ENCODE measurements around the gene GSDME. TPM values are rescaled to one million over a fixed set of nuclear protein-coding genes. Genes with fewer than 3 reads are reported as not detected.
"Not testable (repeated sequence)": the region's sequence is repeated elsewhere in the genome, so short reads cannot be mapped to it uniquely, and the experiment has no call there.

Gene GSDME
- polyA plus RNA-seq, 3 donors from 2014 or later = 0.10 TPM; not detected in 2

GRCh38 chr7:24743471-24743870 is 13.8 kb downstream of the GSDME start:
- Mint-ChIP-seq H3K4me3 (no peak overlapping the region), H3K9me3 (peaks cover 0 to 6% (median under 1%) of the 10 kb centered on the region in 6 donors), H3K4me1 (no peaks in the 10 kb centered on the region), H3K36me3 (no peaks in the 10 kb centered on the region), H3K27me3 (ENCODE audit: low read depth in 3 of 3) (peaks cover 0 to 6% (median 4%) of the 10 kb centered on the region in 3 donors), H3K27ac (peak overlapping the region in 1 of 6 donors; percentile 12)
- no peak for DNase-seq

DNA sequence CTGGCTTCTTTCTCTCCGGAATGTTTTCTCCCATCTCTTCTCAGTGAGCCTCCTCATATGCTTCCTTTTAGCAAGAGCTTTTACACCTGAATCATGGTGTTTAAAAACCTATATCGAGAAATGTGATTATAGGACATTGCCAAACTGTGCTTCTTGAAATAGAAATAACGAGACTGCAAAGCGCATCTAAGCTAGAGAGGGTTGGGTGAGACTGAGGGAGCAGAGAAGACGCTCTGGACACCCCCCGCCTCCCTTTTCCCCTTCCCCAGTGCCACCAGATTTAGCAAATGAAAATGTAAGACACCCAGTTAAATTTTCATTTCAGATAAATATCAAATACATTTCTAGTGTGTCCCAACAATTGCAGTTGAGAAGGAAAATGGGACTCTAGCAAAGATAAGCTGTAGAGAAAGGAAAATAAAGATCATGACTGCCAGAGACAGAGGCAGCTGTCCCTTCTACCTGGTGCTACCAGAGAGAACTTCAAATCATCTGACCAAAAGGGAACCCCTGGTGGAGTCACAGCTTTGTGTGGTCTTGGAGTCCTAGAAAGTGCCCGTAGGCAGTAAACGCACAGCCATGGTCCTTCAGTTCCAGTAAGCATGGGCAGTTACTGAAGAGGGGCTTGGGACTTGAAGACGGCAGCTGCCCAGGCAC is 14.6 kb downstream of the GSDME start:
- DNase-seq = no peak
- no peak overlapping the region for H3K27ac Mint-ChIP-seq
- H3K4me1 Mint-ChIP-seq = no peaks in the 10 kb centered on the region
- no peak overlapping the region for H3K4me3 Mint-ChIP-seq
- H3K9me3 Mint-ChIP-seq = peaks cover 0 to 13% (median 5%) of the 10 kb centered on the region in 6 donors
- H3K27me3 Mint-ChIP-seq (ENCODE audit: low read depth in 3 of 3) = peaks cover 0 to 6% (median 4%) of the 10 kb centered on the region in 3 donors
- no peaks in the 10 kb centered on the region for H3K36me3 Mint-ChIP-seq

- peaks cover 0 to 8% (median 6%) of the 10 kb centered on the region in 3 donors for H3K27me3 Mint-ChIP-seq (ENCODE audit: low read depth in 3 of 3)
- DNase-seq = no peak
- no peak overlapping the region for H3K27ac Mint-ChIP-seq
- H3K9me3 Mint-ChIP-seq = peaks cover 0 to 13% (median 5%) of the 10 kb centered on the region in 6 donors
- no peaks in the 10 kb centered on the region for H3K36me3 Mint-ChIP-seq
- no peaks in the 10 kb centered on the region for H3K4me1 Mint-ChIP-seq
- no peak overlapping the region for H3K4me3 Mint-ChIP-seq
These were observed 15.4 kb downstream of the GSDME start for GRCh38 chr7:24741679-24742505.

- Mint-ChIP-seq H3K9me3 (peaks cover 0 to 13% (median 7%) of the 10 kb centered on the region in 6 donors), H3K4me3 (no peak overlapping the region), H3K27me3 (ENCODE audit: low read depth in 3 of 3) (peaks cover 3 to 8% (median 4%) of the 10 kb centered on the region in 3 donors), H3K27ac (no peak overlapping the region), H3K36me3 (peaks cover 0 to 5% (median 0%) of the 10 kb centered on the region in 3 donors), H3K4me1 (no peaks in the 10 kb centered on the region)
- no peak for DNase-seq
These were observed 16.4 kb downstream of the GSDME start for GRCh38 chr7:24740871-24741270.

- H3K27ac Mint-ChIP-seq = no peak overlapping the region
- DNase-seq = no peak
- peaks cover 0 to 13% (median 7%) of the 10 kb centered on the region in 6 donors for H3K9me3 Mint-ChIP-seq
- H3K36me3 Mint-ChIP-seq = peaks cover 0 to 7% (median 0%) of the 10 kb centered on the region in 3 donors
- H3K27me3 Mint-ChIP-seq (ENCODE audit: low read depth in 3 of 3) = peaks cover 3 to 9% (median 4%) of the 10 kb centered on the region in 3 donors
- no peak overlapping the region for H3K4me3 Mint-ChIP-seq
- H3K4me1 Mint-ChIP-seq = no peaks in the 10 kb centered on the region
These were observed 18.0 kb downstream of the GSDME start for GRCh38 chr7:24739306-24739705.

GRCh38 chr7:24738577-24738976 is 18.7 kb downstream of the GSDME start:
- no peak overlapping the region for H3K4me3 Mint-ChIP-seq
- peaks cover 0 to 13% (median 7%) of the 10 kb centered on the region in 6 donors for H3K9me3 Mint-ChIP-seq
- H3K36me3 Mint-ChIP-seq = peaks cover 0 to 7% (median 0%) of the 10 kb centered on the region in 3 donors
- DNase-seq = no peak
- H3K27me3 Mint-ChIP-seq (ENCODE audit: low read depth in 3 of 3) = peaks cover 3 to 9% (median 4%) of the 10 kb centered on the region in 3 donors
- H3K27ac Mint-ChIP-seq = no peak overlapping the region
- no peaks in the 10 kb centered on the region for H3K4me1 Mint-ChIP-seq

- Mint-ChIP-seq H3K36me3 (peaks cover 0 to 7% (median 0%) of the 10 kb centered on the region in 3 donors), H3K4me1 (no peaks in the 10 kb centered on the region), H3K9me3 (peaks cover 0 to 13% (median 7%) of the 10 kb centered on the region in 6 donors), H3K27ac (no peak overlapping the region), H3K4me3 (no peak overlapping the region), H3K27me3 (ENCODE audit: low read depth in 3 of 3) (peaks cover 1 to 9% (median 6%) of the 10 kb centered on the region in 3 donors)
- DNase-seq = no peak
These were observed 20.0 kb downstream of the GSDME start for GRCh38 chr7:24737281-24737680.

DNA sequence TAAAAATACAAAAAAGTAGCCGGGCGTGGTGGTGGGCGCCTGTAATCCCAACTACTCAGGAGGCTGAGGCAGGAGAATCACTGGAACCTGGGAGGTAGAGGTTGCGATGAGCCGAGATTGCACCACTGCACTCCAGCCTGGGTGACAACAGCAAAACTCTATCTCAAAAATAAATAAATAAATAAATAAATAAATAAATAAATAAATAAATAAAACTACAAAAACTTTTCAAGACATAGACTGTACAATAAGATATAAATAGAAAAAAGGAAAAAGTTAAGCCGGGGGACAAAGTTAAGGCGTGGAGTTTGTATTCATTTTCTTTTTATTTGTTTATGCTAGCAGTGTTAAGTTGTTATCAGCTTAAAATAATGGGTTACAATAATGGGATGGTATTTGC is 21.7 kb downstream of the GSDME start:
- not testable (repeated sequence) for H3K36me3 Mint-ChIP-seq; H3K4me1 Mint-ChIP-seq; H3K4me3 Mint-ChIP-seq; H3K27ac Mint-ChIP-seq; DNase-seq; H3K27me3 Mint-ChIP-seq (ENCODE audit: low read depth in 3 of 3)
- peaks cover 0 to 13% (median 7%) of the 10 kb centered on the region in 6 donors for H3K9me3 Mint-ChIP-seq

DNA sequence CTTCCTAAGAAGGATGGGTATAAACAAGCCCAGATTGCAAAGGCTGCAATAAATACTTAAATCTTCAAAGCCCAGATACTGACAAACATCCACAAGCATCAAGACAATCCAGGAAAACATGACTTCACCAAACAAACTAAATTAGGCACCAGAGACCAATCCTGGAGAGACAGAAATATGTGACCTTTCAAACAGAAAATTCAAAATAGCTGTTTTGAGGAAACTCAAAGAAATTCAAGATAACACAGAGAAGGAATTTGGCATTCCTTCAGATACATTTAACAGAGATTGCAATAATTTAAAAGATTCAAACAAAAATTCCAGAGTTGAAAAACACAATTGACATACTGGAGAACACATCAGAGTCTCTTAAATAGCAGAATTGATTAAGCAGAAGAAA is 23.0 kb downstream of the GSDME start:
- Mint-ChIP-seq H3K9me3 (peaks cover 0 to 13% (median 7%) of the 10 kb centered on the region in 6 donors), H3K4me1 (no peaks in the 10 kb centered on the region), H3K27ac (no peak overlapping the region), H3K36me3 (peaks cover 0 to 7% (median 0%) of the 10 kb centered on the region in 3 donors), H3K4me3 (no peak overlapping the region), H3K27me3 (ENCODE audit: low read depth in 3 of 3) (peaks cover 4 to 8% (median 6%) of the 10 kb centered on the region in 3 donors)
- no peak for DNase-seq

- no peak overlapping the region for H3K27ac Mint-ChIP-seq
- H3K9me3 Mint-ChIP-seq = peaks cover 0 to 8% (median 5%) of the 10 kb centered on the region in 6 donors
- H3K36me3 Mint-ChIP-seq = peaks cover 0 to 7% (median 0%) of the 10 kb centered on the region in 3 donors
- no peak for DNase-seq
- no peak overlapping the region for H3K4me3 Mint-ChIP-seq
- H3K4me1 Mint-ChIP-seq = no peaks in the 10 kb centered on the region
- peaks cover 4 to 8% (median 8%) of the 10 kb centered on the region in 3 donors for H3K27me3 Mint-ChIP-seq (ENCODE audit: low read depth in 3 of 3)
These were observed 23.7 kb downstream of the GSDME start for GRCh38 chr7:24733414-24734060.

GRCh38 chr7:24732646-24733413 is 24.4 kb downstream of the GSDME start:
- peaks cover 0 to 7% (median 0%) of the 10 kb centered on the region in 3 donors for H3K36me3 Mint-ChIP-seq
- no peaks in the 10 kb centered on the region for H3K4me1 Mint-ChIP-seq
- H3K27ac Mint-ChIP-seq = no peak overlapping the region
- DNase-seq = no peak
- peaks cover 0 to 3% (median under 1%) of the 10 kb centered on the region in 6 donors for H3K9me3 Mint-ChIP-seq
- peaks cover 6 to 8% (median 8%) of the 10 kb centered on the region in 3 donors for H3K27me3 Mint-ChIP-seq (ENCODE audit: low read depth in 3 of 3)
- H3K4me3 Mint-ChIP-seq = no peak overlapping the region

- DNase-seq = no peak
- peaks cover 0 to 6% (median 0%) of the 10 kb centered on the region in 3 donors for H3K36me3 Mint-ChIP-seq
- H3K4me3 Mint-ChIP-seq = no peak overlapping the region
- no peaks in the 10 kb centered on the region for H3K4me1 Mint-ChIP-seq
- no peak overlapping the region for H3K27ac Mint-ChIP-seq
- peaks cover 5 to 8% (median 6%) of the 10 kb centered on the region in 3 donors for H3K27me3 Mint-ChIP-seq (ENCODE audit: low read depth in 3 of 3)
- peaks cover 0 to 3% (median 0%) of the 10 kb centered on the region in 6 donors for H3K9me3 Mint-ChIP-seq
These were observed 26.0 kb downstream of the GSDME start for GRCh38 chr7:24731313-24731712.

DNA sequence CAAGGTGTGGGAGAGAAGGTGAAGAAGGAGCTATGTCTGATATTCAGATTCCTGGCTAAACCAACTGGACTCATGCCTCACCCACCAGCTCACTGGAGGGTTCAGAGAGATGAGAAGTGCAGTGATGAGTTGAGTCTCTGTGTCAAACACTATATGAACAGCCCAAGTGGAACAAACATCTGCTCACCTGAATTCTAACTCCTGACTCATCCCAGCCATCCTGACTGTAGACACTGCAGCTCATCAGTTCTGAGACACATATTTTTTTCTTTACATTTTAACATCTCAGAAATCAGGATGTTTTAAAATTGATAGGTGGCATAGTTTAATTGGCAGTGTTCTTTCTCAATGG is 27.3 kb downstream of the GSDME start:
- no peak for DNase-seq
- Mint-ChIP-seq H3K27ac (no peak overlapping the region), H3K27me3 (ENCODE audit: low read depth in 3 of 3) (peaks cover 4 to 8% (median 5%) of the 10 kb centered on the region in 3 donors), H3K4me3 (no peak overlapping the region), H3K4me1 (no peaks in the 10 kb centered on the region), H3K36me3 (no peaks in the 10 kb centered on the region), H3K9me3 (no peaks in the 10 kb centered on the region)
